ENCODE results near the gene RFESD.

DNA sequence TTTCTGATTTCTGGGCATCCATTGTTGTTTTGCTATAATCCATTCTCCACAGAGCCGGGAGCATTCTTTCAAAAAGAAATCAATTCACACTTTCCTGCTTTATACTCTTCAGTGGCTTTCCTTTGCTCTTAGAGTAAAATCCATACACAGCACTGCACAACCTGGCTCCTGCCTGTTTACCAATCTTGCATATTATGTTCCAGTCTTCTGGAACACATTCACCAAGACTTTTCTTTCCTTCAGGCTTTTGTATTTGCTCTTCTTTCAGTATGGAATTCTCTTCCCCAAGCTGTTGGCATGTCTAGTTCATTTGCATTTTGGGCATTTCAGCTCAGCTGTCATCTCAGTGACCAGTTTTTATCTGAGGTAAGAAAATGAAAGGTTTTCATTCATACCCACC, 6.3 kb downstream of the RFESD start:
- TF ChIP-seq, protein P1, sequence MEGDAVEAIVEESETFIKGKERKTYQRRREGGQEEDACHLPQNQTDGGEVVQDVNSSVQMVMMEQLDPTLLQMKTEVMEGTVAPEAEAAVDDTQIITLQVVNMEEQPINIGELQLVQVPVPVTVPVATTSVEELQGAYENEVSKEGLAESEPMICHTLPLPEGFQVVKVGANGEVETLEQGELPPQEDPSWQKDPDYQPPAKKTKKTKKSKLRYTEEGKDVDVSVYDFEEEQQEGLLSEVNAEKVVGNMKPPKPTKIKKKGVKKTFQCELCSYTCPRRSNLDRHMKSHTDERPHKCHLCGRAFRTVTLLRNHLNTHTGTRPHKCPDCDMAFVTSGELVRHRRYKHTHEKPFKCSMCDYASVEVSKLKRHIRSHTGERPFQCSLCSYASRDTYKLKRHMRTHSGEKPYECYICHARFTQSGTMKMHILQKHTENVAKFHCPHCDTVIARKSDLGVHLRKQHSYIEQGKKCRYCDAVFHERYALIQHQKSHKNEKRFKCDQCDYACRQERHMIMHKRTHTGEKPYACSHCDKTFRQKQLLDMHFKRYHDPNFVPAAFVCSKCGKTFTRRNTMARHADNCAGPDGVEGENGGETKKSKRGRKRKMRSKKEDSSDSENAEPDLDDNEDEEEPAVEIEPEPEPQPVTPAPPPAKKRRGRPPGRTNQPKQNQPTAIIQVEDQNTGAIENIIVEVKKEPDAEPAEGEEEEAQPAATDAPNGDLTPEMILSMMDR (IDR thresholded peaks at IDR 0.05): no peak
- TF ChIP-seq POLR2AphosphoS5 (IDR thresholded peaks at IDR 0.05) (no peak), POLR2A (IDR thresholded peaks at IDR 0.05) (no peak)

All from sigmoid colon (tissue), 4 donors.